ENCODE data around the gene CDS1. TPM values are rescaled to one million over a fixed set of nuclear protein-coding genes. Genes with fewer than 3 reads are reported as not detected.
"Not testable (repeated sequence)": the region's sequence is repeated elsewhere in the genome, so short reads cannot be mapped to it uniquely, and the experiment has no call there.

Gene CDS1
- total RNA-seq, 1 donor from 2014 or later: 19.6 TPM

GRCh38 chr4:84614891-84615290 lies 32.0 kb downstream of the CDS1 start:
- ATAC-seq: peak; percentile 59

- no peak for ATAC-seq
Observed at GRCh38 chr4:84615355-84615754, 32.4 kb downstream of the CDS1 start.

GRCh38 chr4:84622959-84623358 lies 40.0 kb downstream of the CDS1 start:
- no peak for ATAC-seq

GRCh38 chr4:84623661-84624060 lies 40.7 kb downstream of the CDS1 start:
- no peak for ATAC-seq

- ATAC-seq: no peak
Observed at GRCh38 chr4:84626673-84627072, 43.7 kb downstream of the CDS1 start.

GRCh38 chr4:84631573-84631972 lies 48.6 kb downstream of the CDS1 start:
- ATAC-seq: peak; percentile 55

- ATAC-seq: peak; percentile 97
Observed at GRCh38 chr4:84632092-84632491, 49.2 kb downstream of the CDS1 start.

GRCh38 chr4:84634961-84635360 lies 52.0 kb downstream of the CDS1 start:
- ATAC-seq: peak; percentile 45

- no peak for ATAC-seq
Observed at GRCh38 chr4:84638092-84638491, 55.2 kb downstream of the CDS1 start.

- peak; percentile 32 for ATAC-seq
Observed at GRCh38 chr4:84639145-84639544, 56.2 kb downstream of the CDS1 start.

- no peak for ATAC-seq
Observed at GRCh38 chr4:84644087-84644486, 61.2 kb downstream of the CDS1 start.

GRCh38 chr4:84647312-84647884 lies 64.5 kb downstream of the CDS1 start:
- ATAC-seq: no peak

GRCh38 chr4:84648178-84648577 lies 65.3 kb downstream of the CDS1 start:
- ATAC-seq: no peak

GRCh38 chr4:84648863-84649647 lies 66.1 kb downstream of the CDS1 start:
- no peak for ATAC-seq

- no peak for ATAC-seq
Observed at GRCh38 chr4:84651499-84651898, 68.6 kb downstream of the CDS1 start.

- ATAC-seq: no peak
Observed at GRCh38 chr4:84652478-84652877, 69.6 kb downstream of the CDS1 start.

- ATAC-seq: no peak
Observed at GRCh38 chr4:84660606-84661005, 77.7 kb downstream of the CDS1 start.

- ATAC-seq: no peak
Observed at GRCh38 chr4:84661191-84661939, 78.4 kb downstream of the CDS1 start.

GRCh38 chr4:84664767-84665166 lies 81.8 kb downstream of the CDS1 start:
- ATAC-seq: not testable (repeated sequence)

- no peak for ATAC-seq
Observed at GRCh38 chr4:84666439-84666838, 83.5 kb downstream of the CDS1 start.

GRCh38 chr4:84669201-84669600 lies 86.3 kb downstream of the CDS1 start:
- ATAC-seq: no peak

GRCh38 chr4:84672177-84672576 lies 89.2 kb downstream of the CDS1 start:
- ATAC-seq: no peak

- ATAC-seq: no peak
Observed at GRCh38 chr4:84673475-84674240, 90.7 kb downstream of the CDS1 start.

Data from esophagus mucosa (tissue), 1 donor.